Liver (tissue), 9 donors: ENCODE results near the gene WNT10A. TPM values are rescaled to one million over a fixed set of nuclear protein-coding genes. Genes with fewer than 3 reads are reported as not detected.

Source experiments
- DNase-seq: peaks from one replicate; pipeline ENCODE4 v3.0.0-alpha.2; 2017; ENCODE audit warnings: low spot score
- H3K27ac ChIP-seq, 2 donors: one replicate each; pipeline ENCODE4 v1.7.0; 2013; ENCODE audit warnings: inconsistent platforms in 2 of 2, low read length in 2 of 2, control low read depth in 1 of 2, low read depth in 1 of 2, mild to moderate bottlenecking in 1 of 2
- H3K27me3 ChIP-seq, 4 donors: one replicate each; pipeline versions ENCODE4 v1.6.1 to v1.7.0; 2013; ENCODE audit warnings: low read length in 3 of 4, inconsistent platforms in 1 of 4, mild to moderate bottlenecking in 1 of 4, moderate library complexity in 1 of 4; ENCODE audit not compliant: control insufficient read depth in 4 of 4, insufficient read depth in 4 of 4
- H3K36me3 ChIP-seq, 4 donors: one replicate each; pipeline versions ENCODE4 v1.6.1 to v1.7.0; 2013; ENCODE audit warnings: low read length in 3 of 4, mild to moderate bottlenecking in 3 of 4, low read depth in 1 of 4, moderate library complexity in 1 of 4; ENCODE audit not compliant: control insufficient read depth in 4 of 4, insufficient read depth in 3 of 4
- H3K4me1 ChIP-seq, 4 donors: one replicate each; pipeline versions ENCODE4 v1.6.1 to v1.7.0; 2013; ENCODE audit warnings: low read length in 3 of 4, mild to moderate bottlenecking in 3 of 4, moderate library complexity in 1 of 4; ENCODE audit not compliant: control insufficient read depth in 4 of 4, insufficient read depth in 4 of 4
- H3K4me3 ChIP-seq, 3 donors: one replicate each; pipeline versions ENCODE4 v1.6.1 to v1.7.0; 2013; ENCODE audit warnings: low read length in 3 of 3, control low read depth in 1 of 3, low read depth in 1 of 3, mild to moderate bottlenecking in 1 of 3
- H3K9ac ChIP-seq, 2 donors: one replicate each; pipeline ENCODE4 v1.7.0; 2013; ENCODE audit warnings: low read length in 2 of 2, mild to moderate bottlenecking in 2 of 2, moderate library complexity in 2 of 2, control low read depth in 1 of 2, low read depth in 1 of 2
- H3K9me3 ChIP-seq, 4 donors: one replicate each; pipeline versions ENCODE4 v1.6.1 to v1.7.0; 2013; ENCODE audit warnings: low read length in 3 of 4; ENCODE audit not compliant: control insufficient read depth in 4 of 4
- ATF3 ChIP-seq: IDR thresholded peaks from 2 replicates; pipeline ENCODE4 v1.6.1; 2016; ENCODE audit warnings: antibody characterized with exemption
- CTCF ChIP-seq: fragments of 150-350 bp; IDR thresholded peaks from 2 replicates; pipeline ENCODE4 v1.5.1; 2017; ENCODE audit warnings: improper control_type of control experiment, low read depth, low read length; ENCODE audit not compliant: missing input control
- EGR1 ChIP-seq, 2 donors: IDR thresholded peaks; 2 replicates each; pipeline ENCODE4 v1.6.1; 2016 to 2018; ENCODE audit warnings: antibody characterized with exemption in 2 of 2, low read depth in 2 of 2
- FOXA1 ChIP-seq: IDR thresholded peaks from 2 replicates; pipeline ENCODE4 v1.6.1; 2016; ENCODE audit warnings: antibody characterized with exemption
- FOXA2 ChIP-seq: IDR thresholded peaks from 2 replicates; pipeline ENCODE4 v1.6.1; 2016; ENCODE audit warnings: antibody characterized with exemption
- GABPA ChIP-seq, 2 donors: IDR thresholded peaks in 1 of 2; conservative IDR thresholded peaks in 1 of 2; 2 replicates each; pipeline ENCODE4 v1.6.1; 2016; ENCODE audit warnings: antibody characterized with exemption in 2 of 2, mild to moderate bottlenecking in 1 of 2, moderate library complexity in 1 of 2
- HNF4A ChIP-seq, 2 donors: conservative IDR thresholded peaks; 2 replicates each; pipeline ENCODE4 v1.6.1; 2016; ENCODE audit warnings: antibody characterized with exemption in 2 of 2, mild to moderate bottlenecking in 2 of 2
- HNF4G ChIP-seq: IDR thresholded peaks from 2 replicates; pipeline ENCODE4 v1.6.1; 2016; ENCODE audit warnings: antibody characterized with exemption
- JUND ChIP-seq, 2 donors: IDR thresholded peaks; 2 replicates each; pipeline ENCODE4 v1.6.1; 2016; ENCODE audit warnings: antibody characterized with exemption in 2 of 2
- NR2F2 ChIP-seq: IDR thresholded peaks from 2 replicates; pipeline ENCODE4 v1.6.1; 2016; ENCODE audit warnings: antibody characterized with exemption
- RAD21 ChIP-seq, 2 donors: IDR thresholded peaks; 2 replicates each; pipeline ENCODE4 v1.6.1; 2016; ENCODE audit warnings: antibody characterized with exemption in 2 of 2, mild to moderate bottlenecking in 2 of 2
- REST ChIP-seq: IDR thresholded peaks from 2 replicates; pipeline ENCODE4 v1.6.1; 2016; ENCODE audit warnings: antibody characterized with exemption, mild to moderate bottlenecking
- RXRA ChIP-seq, 2 donors: IDR thresholded peaks; 2 replicates each; pipeline ENCODE4 v1.6.1; 2017 to 2018; ENCODE audit warnings: antibody characterized with exemption in 2 of 2, mild to moderate bottlenecking in 1 of 2
- SP1 ChIP-seq: IDR thresholded peaks from 2 replicates; pipeline ENCODE4 v1.6.1; 2018; ENCODE audit warnings: antibody characterized with exemption, mild to moderate bottlenecking
- TAF1 ChIP-seq: conservative IDR thresholded peaks from 2 replicates; pipeline ENCODE4 v1.6.1; 2016; ENCODE audit warnings: antibody characterized with exemption, mild to moderate bottlenecking
- YY1 ChIP-seq: IDR thresholded peaks from 2 replicates; pipeline ENCODE4 v1.6.1; 2016; ENCODE audit warnings: antibody characterized with exemption, mild to moderate bottlenecking
- ZBTB33 ChIP-seq: IDR thresholded peaks from 2 replicates; pipeline ENCODE4 v1.6.1; 2016; ENCODE audit warnings: antibody characterized with exemption
- WGBS: extraction: QIAGEN DNeasy Blood & Tissue Kit; methylation state at CpG from one replicate; pipeline ENCODE4 v1.1.7; 2013; 5-methylcytosine and 5-hydroxymethylcytosine counted together
- polyA plus RNA-seq, 2 donors: library from polyadenylated mRNA; stranded (reverse) in 1 of 2; unstranded in 1 of 2; fragments of 200-250 nt in 1 of 2; fragments of >200 nt in 1 of 2; fragmentation: Nextera tagmentation in 1 of 2; extraction: Ambion mirVana in 1 of 2; gene quantifications; one replicate each; pipeline versions ENCODE4 v1.2.1 to v1.2.3, GENCODE V29; 2013 to 2015
- total RNA-seq, 2 donors: library from RNA; depleted of rRNA; stranded (reverse); fragments of >200 nt; gene quantifications; one replicate each; pipeline ENCODE4 v1.2.3, GENCODE V29; 2014
- donor health status: healthy.
- donor health status: healthy.
- donor health status: healthy.
- donor health status: healthy.
- donor health status: healthy.

The WNT10A gene
- total and polyA plus RNA-seq, 4 donors, result 0.01 to 0.08 (median 0.05) TPM; not detected in 1

GRCh38 chr2:218897394-218898108, 16.9 kb downstream of the WNT10A start:
- Histone ChIP-seq H3K4me3 (no peak overlapping the region), H3K27me3 (peaks cover 4 to 19% (median 9%) of the 10 kb centered on the region in 4 donors), H3K9ac (no peak overlapping the region), H3K27ac (no peak overlapping the region), H3K36me3 (no peaks in the 10 kb centered on the region), H3K4me1 (peaks cover 4 to 17% (median 11%) of the 10 kb centered on the region in 4 donors), H3K9me3 (no peaks in the 10 kb centered on the region)
- TF ChIP-seq YY1 (no peak), RXRA (IDR thresholded peaks at IDR 0.05) (no peak), HNF4G (no peak), GABPA (IDR thresholded peaks at IDR 0.05 in 1 of 2, conservative IDR thresholded peaks at IDR 0.05 in 1 of 2) (no peak), ATF3 (no peak), HNF4A (conservative IDR thresholded peaks at IDR 0.05) (no peak), EGR1 (IDR thresholded peaks at IDR 0.05; ENCODE audit: low read depth in 2 of 2) (no peak), SP1 (no peak), TAF1 (no peak), FOXA1 (no peak), ZBTB33 (no peak), JUND (IDR thresholded peaks at IDR 0.05) (no peak), CTCF (no peak), REST (no peak), NR2F2 (no peak), RAD21 (IDR thresholded peaks at IDR 0.05) (no peak), FOXA2 (no peak)
- 7% methylated on average over 34 of the region's 34 CpGs for WGBS
- no peak for DNase-seq
